ENCODE results near the gene PRR33.
"Not testable (repeated sequence)": the region's sequence is repeated elsewhere in the genome, so short reads cannot be mapped to it uniquely, and the experiment has no call there.

The PRR33 gene

GRCh38 chr11:1875851-1876301, 15.8 kb downstream of the PRR33 start:
- not testable (repeated sequence) for DNase-seq (ENCODE audit: low read depth)

GRCh38 chr11:1875093-1875850, 16.4 kb downstream of the PRR33 start:
- no peak for DNase-seq (ENCODE audit: low read depth)

- not testable (repeated sequence) for DNase-seq (ENCODE audit: low read depth)
Measured at GRCh38 chr11:1874441-1875092, 17.1 kb downstream of the PRR33 start.

- not testable (repeated sequence) for DNase-seq (ENCODE audit: low read depth)
Measured at GRCh38 chr11:1873813-1874150, 17.9 kb downstream of the PRR33 start.

- no peak for DNase-seq (ENCODE audit: low read depth)
Measured at GRCh38 chr11:1873048-1873812, 18.5 kb downstream of the PRR33 start.

- DNase-seq (ENCODE audit: low read depth): no peak
Measured at GRCh38 chr11:1872267-1872985, 19.3 kb downstream of the PRR33 start.

GRCh38 chr11:1871531-1871930, 20.2 kb downstream of the PRR33 start:
- no peak for DNase-seq (ENCODE audit: low read depth)

GRCh38 chr11:1870721-1871466, 20.8 kb downstream of the PRR33 start:
- DNase-seq (ENCODE audit: low read depth): no peak

- no peak for DNase-seq (ENCODE audit: low read depth)
Measured at GRCh38 chr11:1870326-1870696, 21.4 kb downstream of the PRR33 start.

- no peak for DNase-seq (ENCODE audit: low read depth)
Measured at GRCh38 chr11:1869427-1870325, 22.0 kb downstream of the PRR33 start.

GRCh38 chr11:1868636-1869291, 22.9 kb downstream of the PRR33 start:
- no peak for DNase-seq (ENCODE audit: low read depth)

- DNase-seq (ENCODE audit: low read depth): no peak
Measured at GRCh38 chr11:1868056-1868635, 23.5 kb downstream of the PRR33 start.

GRCh38 chr11:1867381-1867780, 24.3 kb downstream of the PRR33 start:
- no peak for DNase-seq (ENCODE audit: low read depth)

- DNase-seq (ENCODE audit: low read depth): no peak
Measured at GRCh38 chr11:1866776-1867175, 24.9 kb downstream of the PRR33 start.

GRCh38 chr11:1866226-1866625, 25.5 kb downstream of the PRR33 start:
- no peak for DNase-seq (ENCODE audit: low read depth)

GRCh38 chr11:1864831-1865665, 26.6 kb downstream of the PRR33 start:
- no peak for DNase-seq (ENCODE audit: low read depth)

- no peak for DNase-seq (ENCODE audit: low read depth)
Measured at GRCh38 chr11:1864231-1864630, 27.5 kb downstream of the PRR33 start.

- no peak for DNase-seq (ENCODE audit: low read depth)
Measured at GRCh38 chr11:1863352-1864216, 28.1 kb downstream of the PRR33 start.
